ENCODE results near the gene PPP4R3B. TPM values are rescaled to one million over a fixed set of nuclear protein-coding genes. Genes with fewer than 3 reads are reported as not detected.

Gene PPP4R3B
- total and polyA plus RNA-seq, 2 experiments from 2014 or later = 39.1 to 41.8 TPM

GRCh38 chr2:55628931-55629330, 11.5 kb upstream of the PPP4R3B start:
- no peak overlapping the region for H2AFZ ChIP-seq
- H4K20me1 ChIP-seq (ENCODE audit: insufficient read depth) = no peaks in the 10 kb centered on the region
- TF ChIP-seq EZH2phosphoT487 (IDR thresholded peaks at IDR 0.05; ENCODE audit: insufficient read depth, low read depth) = no peak
- no peak for TF ChIP-seq EZH2 (IDR thresholded peaks at IDR 0.05; ENCODE audit: insufficient read depth, poor library complexity, severe bottlenecking)
- H3K27me3 ChIP-seq (replicated peaks; ENCODE audit: insufficient read depth) = no peaks in the 10 kb centered on the region
- peaks cover 4% of the 10 kb centered on the region; the same call in 1 of the 2 replicates for H3K36me3 ChIP-seq (ENCODE audit: low read depth)
- no peak overlapping the region for H3K27ac ChIP-seq
- H3K4me2 ChIP-seq (ENCODE audit: unreplicated experiment) = no peak overlapping the region
- no peak overlapping the region for H3K4me3 ChIP-seq
- H3K79me2 ChIP-seq (ENCODE audit: insufficient read depth) = peaks cover 18% of the 10 kb centered on the region
- H3K9me3 ChIP-seq (ENCODE audit: low read depth) = no peaks in the 10 kb centered on the region
- in situ Hi-C loops (cut with MboI) = no loop called here
- WGBS, 2 experiments (ENCODE audit: low coverage in 1 of 2, low lambda C conversion rate in 2 of 2, missing lambda C conversion rate in 2 of 2) = 92 to 97% methylated on average over 2 of the region's 2 CpGs
- no peaks in the 10 kb centered on the region for H3K4me1 ChIP-seq (ENCODE audit: insufficient read depth)
- peaks cover 8% of the 10 kb centered on the region; the same call in 1 of the 2 replicates for H3F3A ChIP-seq (ENCODE audit: insufficient read depth)
- DNase-seq = no peak
- H3K9me2 ChIP-seq (ENCODE audit: insufficient read depth) = no peaks in the 10 kb centered on the region
- no peak overlapping the region for H3K9ac ChIP-seq

- no peak overlapping the region for H3K4me2 ChIP-seq (ENCODE audit: unreplicated experiment)
- TF ChIP-seq EZH2 (IDR thresholded peaks at IDR 0.05; ENCODE audit: insufficient read depth, poor library complexity, severe bottlenecking) = no peak
- no peak overlapping the region for H3K27ac ChIP-seq
- H3K27me3 ChIP-seq (replicated peaks; ENCODE audit: insufficient read depth) = no peaks in the 10 kb centered on the region
- H2AFZ ChIP-seq = no peak overlapping the region
- peaks cover 8% of the 10 kb centered on the region; the same call in 1 of the 2 replicates for H3F3A ChIP-seq (ENCODE audit: insufficient read depth)
- no peaks in the 10 kb centered on the region for H3K9me3 ChIP-seq (ENCODE audit: low read depth)
- in situ Hi-C loops (cut with MboI) = no loop called here
- H3K9me2 ChIP-seq (ENCODE audit: insufficient read depth) = no peaks in the 10 kb centered on the region
- H3K4me3 ChIP-seq = no peak overlapping the region
- WGBS, 2 experiments (ENCODE audit: low coverage in 1 of 2, low lambda C conversion rate in 2 of 2, missing lambda C conversion rate in 2 of 2) = 47 to 57% methylated on average over 1 of the region's 1 CpG
- no peak for DNase-seq
- no peak overlapping the region for H3K9ac ChIP-seq
- no peaks in the 10 kb centered on the region for H4K20me1 ChIP-seq (ENCODE audit: insufficient read depth)
- peaks cover 29% of the 10 kb centered on the region for H3K79me2 ChIP-seq (ENCODE audit: insufficient read depth)
- no peaks in the 10 kb centered on the region for H3K4me1 ChIP-seq (ENCODE audit: insufficient read depth)
- no peaks in the 10 kb centered on the region for H3K36me3 ChIP-seq (ENCODE audit: low read depth)
Measured at GRCh38 chr2:55627915-55628314, 10.5 kb upstream of the PPP4R3B start.

GRCh38 chr2:55621802-55622201, 4.4 kb upstream of the PPP4R3B start:
- TF ChIP-seq EZH2phosphoT487 (IDR thresholded peaks at IDR 0.05; ENCODE audit: insufficient read depth, low read depth) (no peak), EZH2 (IDR thresholded peaks at IDR 0.05; ENCODE audit: insufficient read depth, poor library complexity, severe bottlenecking) (no peak)
- peaks cover 85% of the 10 kb centered on the region for H3K79me2 ChIP-seq (ENCODE audit: insufficient read depth)
- 97 to 98% methylated on average over 7 of the region's 7 CpGs for WGBS, 2 experiments (ENCODE audit: low coverage in 1 of 2, low lambda C conversion rate in 2 of 2, missing lambda C conversion rate in 2 of 2)
- in situ Hi-C loops (cut with MboI) = no loop called here
- no peaks in the 10 kb centered on the region for H4K20me1 ChIP-seq (ENCODE audit: insufficient read depth)
- H3K27me3 ChIP-seq (replicated peaks; ENCODE audit: insufficient read depth) = no peaks in the 10 kb centered on the region
- H3K36me3 ChIP-seq (ENCODE audit: low read depth) = no peaks in the 10 kb centered on the region
- 0 out of 2 replicates have a peak, but pooled peaks cover 11% of the 10 kb centered on the region for H3F3A ChIP-seq (ENCODE audit: insufficient read depth)
- no peak overlapping the region for H3K4me3 ChIP-seq
- H3K4me2 ChIP-seq (ENCODE audit: unreplicated experiment) = no peak overlapping the region
- no peak overlapping the region for H2AFZ ChIP-seq
- no peak for DNase-seq
- H3K4me1 ChIP-seq (ENCODE audit: insufficient read depth) = peaks cover 7% of the 10 kb centered on the region; the same call in 1 of the 2 replicates
- H3K9ac ChIP-seq = no peak overlapping the region
- no peak overlapping the region for H3K27ac ChIP-seq
- no peaks in the 10 kb centered on the region for H3K9me2 ChIP-seq (ENCODE audit: insufficient read depth)
- H3K9me3 ChIP-seq (ENCODE audit: low read depth) = no peaks in the 10 kb centered on the region

GRCh38 chr2:55620123-55620779, 2.8 kb upstream of the PPP4R3B start:
- Histone ChIP-seq H4K20me1 (ENCODE audit: insufficient read depth) (no peaks in the 10 kb centered on the region), H3K36me3 (ENCODE audit: low read depth) (0 out of 2 replicates have a peak, but pooled peaks cover 2% of the 10 kb centered on the region), H3K4me1 (ENCODE audit: insufficient read depth) (peaks cover 17% of the 10 kb centered on the region), H3K9me2 (ENCODE audit: insufficient read depth) (no peaks in the 10 kb centered on the region), H2AFZ (no peak overlapping the region), H3K9me3 (ENCODE audit: low read depth) (no peaks in the 10 kb centered on the region), H3K27me3 (replicated peaks; ENCODE audit: insufficient read depth) (no peaks in the 10 kb centered on the region), H3K4me2 (ENCODE audit: unreplicated experiment) (no peak overlapping the region), H3K79me2 (ENCODE audit: insufficient read depth) (peaks cover 94% of the 10 kb centered on the region), H3K4me3 (0 out of 2 replicates have a peak overlapping the region, but pooled peaks have one; percentile 10), H3K9ac (no peak overlapping the region), H3K27ac (no peak overlapping the region), H3F3A (ENCODE audit: insufficient read depth) (peaks cover 20% of the 10 kb centered on the region; the same call in 1 of the 2 replicates)
- TF ChIP-seq EZH2 (IDR thresholded peaks at IDR 0.05; ENCODE audit: insufficient read depth, poor library complexity, severe bottlenecking) = no peak
- TF ChIP-seq EZH2phosphoT487 (IDR thresholded peaks at IDR 0.05; ENCODE audit: insufficient read depth, low read depth) = no peak
- in situ Hi-C loops (cut with MboI) = no loop called here
- 54 to 74% methylated on average over 3 of the region's 3 CpGs for WGBS, 2 experiments (ENCODE audit: low coverage in 1 of 2, low lambda C conversion rate in 2 of 2, missing lambda C conversion rate in 2 of 2)
- DNase-seq = peak; percentile 45
